GM19043 (cell line): ENCODE data around the gene ADAM10.

Experiments used
- ATAC-seq: cut with Tn5 transposase; IDR thresholded peaks from one replicate; pipeline ENCODE4 v1.9.1; 2021; ENCODE audit warnings: low read depth; ENCODE audit not compliant: unreplicated experiment

Gene ADAM10

DNA sequence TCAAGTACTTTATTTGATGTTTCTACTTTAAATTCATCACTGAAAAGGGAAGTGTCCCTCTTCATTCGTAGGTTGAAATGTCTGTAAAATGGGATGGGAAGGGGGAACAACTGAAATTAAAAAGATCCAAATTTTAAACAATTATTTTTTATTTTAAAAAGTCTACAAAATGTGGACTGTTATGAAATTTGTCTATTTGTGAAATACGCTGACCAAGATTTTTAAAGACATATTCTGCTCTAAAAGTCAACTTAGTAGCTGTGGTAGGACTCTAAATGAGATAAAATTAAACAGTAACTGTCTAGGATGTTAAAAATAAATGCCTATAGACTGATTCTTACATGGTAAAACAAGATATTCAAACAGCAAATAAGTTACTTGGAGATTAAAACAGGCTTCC is 67.3 kb downstream of the ADAM10 start:
- ATAC-seq: no peak

DNA sequence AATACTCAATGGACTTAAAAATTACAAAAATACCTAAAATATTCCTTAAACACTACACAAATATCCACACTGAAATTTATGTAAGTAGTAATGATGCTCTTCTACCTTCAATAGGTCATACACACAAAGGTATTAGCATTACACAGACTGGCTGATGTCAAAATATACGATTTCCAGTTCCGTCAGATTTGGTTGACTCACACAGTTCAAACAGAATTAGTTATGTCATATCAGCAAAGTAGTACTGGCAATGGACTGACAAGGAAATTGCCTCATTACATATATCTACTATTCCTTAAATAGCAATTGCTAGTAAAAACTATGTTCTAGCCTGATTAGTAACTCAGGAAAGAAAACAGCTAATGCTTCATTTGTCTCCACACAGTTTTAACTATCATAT is 70.8 kb downstream of the ADAM10 start:
- ATAC-seq: no peak

- no peak for ATAC-seq
Observed at GRCh38 chr15:58677426-58677825, 72.1 kb downstream of the ADAM10 start.

- no peak for ATAC-seq
Observed at GRCh38 chr15:58676766-58677165, 72.7 kb downstream of the ADAM10 start.

DNA sequence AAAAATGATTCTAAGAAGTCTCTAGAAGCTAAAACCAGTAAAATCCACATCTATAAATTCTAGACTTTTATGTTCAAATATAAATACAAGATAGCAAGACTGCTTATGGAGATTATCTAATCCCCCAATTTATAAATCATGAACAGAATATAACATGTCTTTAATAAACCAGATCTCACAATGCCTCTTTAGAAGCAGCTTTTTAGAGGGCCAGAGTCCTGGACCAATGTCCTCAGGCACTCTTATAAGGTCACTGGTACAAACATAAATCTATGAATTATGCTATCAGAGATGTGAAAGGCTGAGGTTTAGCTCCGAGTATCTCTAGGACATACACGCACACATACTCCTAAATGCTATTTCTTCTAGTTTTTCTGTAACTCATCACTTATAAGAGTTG is 78.3 kb downstream of the ADAM10 start:
- ATAC-seq: no peak

- no peak for ATAC-seq
Observed at GRCh38 chr15:58669108-58669507, 80.4 kb downstream of the ADAM10 start.

- ATAC-seq: no peak
Observed at GRCh38 chr15:58666957-58667356, 82.5 kb downstream of the ADAM10 start.

DNA sequence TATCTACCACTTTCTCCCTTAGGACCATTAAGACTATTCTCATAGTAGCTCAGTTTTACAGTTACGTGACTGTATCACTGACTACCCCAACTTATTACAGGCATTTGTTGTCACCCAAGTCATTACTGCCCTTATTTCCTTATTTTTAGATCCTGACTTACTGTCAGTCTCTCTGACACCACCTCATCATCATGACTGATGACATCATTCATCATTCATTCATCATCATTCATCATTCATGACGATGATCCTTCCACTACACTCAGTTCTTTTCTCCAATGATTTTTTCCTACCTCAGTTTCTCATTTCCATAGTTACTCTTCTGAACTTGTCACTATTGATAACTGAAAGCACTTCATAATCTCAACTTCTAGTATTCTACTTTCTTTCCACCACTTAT is 83.8 kb downstream of the ADAM10 start:
- no peak for ATAC-seq

DNA sequence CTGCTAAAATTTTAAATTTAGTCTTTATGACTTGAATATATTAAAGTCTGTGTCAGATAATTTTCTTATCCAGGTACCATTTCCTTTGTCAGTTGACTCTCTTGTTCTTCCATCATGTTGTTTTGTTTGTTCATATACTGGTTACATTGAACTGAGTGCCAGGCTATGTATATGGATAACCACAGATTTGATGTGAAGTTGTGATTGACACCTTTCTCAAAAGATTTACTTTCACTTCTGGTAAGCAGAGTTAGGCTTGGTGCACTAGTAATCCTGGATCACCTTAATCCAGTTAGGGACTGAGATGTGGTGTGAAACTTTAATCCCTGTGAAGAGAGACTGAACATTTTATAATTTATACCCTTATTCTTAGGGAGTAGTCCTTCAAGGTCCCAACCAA is 99.4 kb downstream of the ADAM10 start:
- no peak for ATAC-seq

- no peak for ATAC-seq
Observed at GRCh38 chr15:58649175-58649574, 100.3 kb downstream of the ADAM10 start.

DNA sequence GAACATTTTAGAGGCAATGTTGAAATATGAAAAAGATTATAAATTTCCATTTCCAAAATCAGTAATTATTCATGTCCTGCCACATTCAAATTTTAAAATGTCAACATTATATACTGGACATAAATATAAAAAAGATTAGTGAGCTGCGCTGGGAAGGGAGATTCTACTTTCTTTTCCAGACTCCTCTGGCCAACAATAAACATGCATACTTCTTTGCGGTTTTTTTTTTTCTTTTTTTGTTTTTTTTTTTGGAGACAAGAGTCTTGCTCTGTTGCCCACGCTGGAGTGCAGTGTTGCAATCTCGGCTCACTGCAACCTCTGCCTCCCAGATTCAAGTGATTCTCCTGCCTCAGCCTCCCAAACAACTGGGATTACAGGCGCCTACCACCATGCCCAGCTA is 105.5 kb downstream of the ADAM10 start:
- ATAC-seq: no peak

- no peak for ATAC-seq
Observed at GRCh38 chr15:58641660-58642059, 107.8 kb downstream of the ADAM10 start.

DNA sequence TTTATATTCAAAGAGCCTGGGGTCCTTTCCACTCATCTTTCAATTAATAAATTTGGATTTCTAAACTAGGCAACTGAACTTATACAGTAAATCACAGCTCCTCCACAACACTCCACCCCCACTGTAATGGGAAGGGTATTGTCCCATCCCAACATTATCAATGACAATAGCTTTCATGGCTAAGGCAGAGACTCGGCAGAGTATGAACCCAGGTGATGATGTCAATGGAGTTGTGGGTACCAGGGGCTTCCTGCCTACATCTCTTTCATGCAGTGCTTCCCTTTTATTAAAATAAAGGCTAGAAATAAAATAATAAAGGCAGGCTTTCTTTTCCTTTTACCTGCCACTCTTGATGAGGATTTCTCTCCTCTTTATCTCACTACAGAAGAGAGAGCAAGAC is 109.5 kb downstream of the ADAM10 start:
- ATAC-seq: no peak

DNA sequence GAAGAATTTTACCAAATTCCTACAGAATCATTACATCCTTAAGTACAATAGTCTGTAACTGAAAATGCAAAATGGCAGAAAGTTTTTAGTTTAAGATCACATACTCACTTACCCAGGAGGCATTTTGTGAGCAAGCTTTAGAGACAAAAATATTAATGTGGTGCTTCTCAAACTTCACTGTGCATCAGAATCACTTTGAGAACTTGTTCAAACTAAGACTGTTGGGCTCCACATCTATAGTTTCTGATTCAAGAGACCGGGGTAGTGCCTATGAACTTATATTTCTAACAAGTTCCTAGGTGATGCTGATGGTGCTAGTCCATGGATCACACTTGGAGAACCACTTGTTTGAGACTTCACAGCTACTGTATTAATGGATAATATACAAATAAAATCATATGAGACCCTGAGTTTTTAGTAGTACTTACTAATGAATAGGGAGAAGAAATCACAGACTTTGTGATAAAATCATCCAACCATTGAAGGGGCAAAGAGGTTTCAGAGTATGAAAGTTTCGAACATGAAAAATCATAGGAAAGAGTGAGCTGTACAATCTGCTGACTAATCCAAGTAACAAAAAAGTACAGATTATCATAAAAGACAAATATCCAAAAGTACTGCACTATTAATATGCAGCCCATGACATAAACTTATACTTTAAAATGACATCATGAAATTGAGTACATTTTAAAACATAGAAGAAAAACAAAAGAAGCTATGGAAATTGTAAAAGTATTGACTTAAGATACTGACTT is 110.3 kb downstream of the ADAM10 start:
- no peak for ATAC-seq

- no peak for ATAC-seq
Observed at GRCh38 chr15:58632789-58633188, 116.7 kb downstream of the ADAM10 start.

DNA sequence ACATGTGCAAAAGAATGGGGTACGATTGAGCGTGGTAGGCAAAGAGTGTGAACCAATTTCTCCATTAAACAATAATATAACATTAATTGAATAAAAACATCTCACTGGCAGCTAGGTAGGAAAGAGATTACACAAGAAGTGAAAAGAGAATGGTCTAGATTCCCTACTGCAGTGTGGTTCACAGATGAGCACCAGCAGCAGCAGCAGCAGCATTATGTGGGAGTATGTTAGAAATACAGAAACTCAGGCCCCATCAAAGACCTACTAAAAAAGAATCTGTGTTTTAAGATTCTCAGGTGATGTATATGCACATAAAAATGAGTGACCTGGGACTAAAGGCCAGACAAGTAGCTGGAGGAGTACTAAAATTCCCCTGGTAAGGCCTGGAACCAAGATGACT is 118.2 kb downstream of the ADAM10 start:
- no peak for ATAC-seq

GRCh38 chr15:58629625-58630024 is 119.9 kb downstream of the ADAM10 start:
- ATAC-seq: no peak

- ATAC-seq: no peak
Observed at GRCh38 chr15:58628206-58628947, 121.1 kb downstream of the ADAM10 start.

GRCh38 chr15:58627701-58628100 is 121.8 kb downstream of the ADAM10 start:
- ATAC-seq: no peak

DNA sequence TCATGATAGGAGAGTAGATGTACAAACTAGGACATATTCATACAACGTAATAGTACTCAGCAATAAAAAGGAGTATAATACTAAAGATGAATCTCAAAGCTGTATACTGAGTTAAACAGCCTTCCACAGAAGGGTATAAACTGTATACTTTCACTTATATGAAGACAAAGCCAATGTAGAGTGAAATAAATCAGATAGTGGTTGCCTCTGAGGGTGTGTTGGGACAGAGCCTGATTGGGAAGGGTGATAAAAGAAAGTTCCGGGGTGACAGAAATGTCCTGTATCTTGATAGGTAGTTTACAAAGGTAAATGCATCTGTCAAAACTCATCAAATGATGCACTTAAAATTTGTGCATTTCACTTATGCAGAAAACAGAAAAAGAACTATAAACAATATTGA is 122.5 kb downstream of the ADAM10 start:
- no peak for ATAC-seq

DNA sequence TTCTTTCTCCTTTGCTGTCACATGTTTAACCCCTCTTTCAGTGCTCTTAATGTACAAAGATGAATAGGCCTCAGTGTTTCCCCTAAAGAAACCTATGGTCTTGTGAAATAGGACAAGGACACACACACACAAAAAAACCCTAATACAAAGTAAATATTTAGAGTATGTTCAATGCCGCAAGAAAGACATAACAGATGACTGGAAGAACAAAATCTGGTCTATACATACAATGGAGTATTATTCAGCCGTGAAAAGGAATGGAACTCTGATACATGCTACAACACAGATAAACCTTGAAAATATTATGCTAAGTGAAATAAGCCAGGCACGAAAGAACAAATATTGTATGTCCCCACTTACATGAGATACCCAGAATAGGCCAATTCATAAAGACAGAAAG is 123.1 kb downstream of the ADAM10 start:
- no peak for ATAC-seq

DNA sequence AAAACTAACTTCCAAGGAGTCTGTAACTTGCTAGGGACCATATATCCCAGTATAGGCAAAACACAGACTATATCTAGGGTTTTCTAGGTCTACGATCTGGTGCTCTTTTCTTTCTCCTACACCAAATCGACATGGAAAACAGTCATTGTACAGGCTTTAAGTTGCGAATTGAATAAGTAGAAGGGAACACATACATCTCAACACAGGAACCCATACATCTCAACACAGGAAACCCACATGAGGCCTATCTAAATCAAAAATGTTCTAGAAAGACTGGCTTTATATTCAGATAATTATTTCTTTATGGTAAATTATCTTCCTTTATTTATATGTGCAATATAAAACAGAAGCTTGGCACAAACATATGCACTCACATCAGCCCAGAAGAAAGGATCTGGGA is 126.6 kb downstream of the ADAM10 start:
- ATAC-seq: no peak
